Right kidney (tissue), 1 donor: ENCODE results near the gene CARD10.
A peak's percentile ranks its signal among the peaks of the same experiment; 100 is the strongest.
"Not testable (repeated sequence)": the region's sequence is repeated elsewhere in the genome, so short reads cannot be mapped to it uniquely, and the experiment has no call there.

Experiments used
- DNase-seq: peaks from one replicate; pipeline ENCODE4 v3.0.0-alpha.2; 2016

The CARD10 gene

DNA sequence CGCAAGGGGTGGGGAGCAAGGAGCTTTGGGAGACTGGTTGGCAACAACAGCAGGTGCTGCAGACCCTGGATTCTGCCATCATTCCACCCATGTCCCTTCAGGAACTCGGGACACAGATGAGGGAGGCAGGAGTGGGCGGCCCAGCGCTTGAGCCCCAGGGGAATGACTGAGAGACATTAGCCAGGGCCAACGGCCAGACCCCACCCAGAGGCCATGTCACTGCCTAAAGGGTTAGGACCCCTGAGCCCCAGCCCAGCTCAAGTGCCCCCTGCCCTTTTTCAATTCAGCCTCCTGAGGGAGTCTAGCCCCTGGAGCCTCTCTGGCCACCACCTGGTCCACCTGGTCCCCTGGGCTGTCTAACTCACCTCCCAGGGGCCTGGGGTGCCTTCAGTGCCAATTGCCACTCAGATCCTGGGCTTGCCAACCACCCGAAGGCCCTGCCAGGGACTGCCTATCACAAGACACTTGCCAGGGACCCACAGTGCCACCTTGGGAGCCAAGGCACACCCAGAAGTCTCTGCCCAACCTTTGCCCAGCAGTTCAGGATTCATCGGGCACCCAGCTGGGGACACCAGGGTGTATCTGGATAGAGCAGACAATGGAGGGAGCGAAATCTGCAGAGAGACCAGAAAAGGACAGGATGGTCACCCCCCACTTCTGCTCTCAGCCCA lies 49.7 kb downstream of the CARD10 start:
- no peak for DNase-seq

DNA sequence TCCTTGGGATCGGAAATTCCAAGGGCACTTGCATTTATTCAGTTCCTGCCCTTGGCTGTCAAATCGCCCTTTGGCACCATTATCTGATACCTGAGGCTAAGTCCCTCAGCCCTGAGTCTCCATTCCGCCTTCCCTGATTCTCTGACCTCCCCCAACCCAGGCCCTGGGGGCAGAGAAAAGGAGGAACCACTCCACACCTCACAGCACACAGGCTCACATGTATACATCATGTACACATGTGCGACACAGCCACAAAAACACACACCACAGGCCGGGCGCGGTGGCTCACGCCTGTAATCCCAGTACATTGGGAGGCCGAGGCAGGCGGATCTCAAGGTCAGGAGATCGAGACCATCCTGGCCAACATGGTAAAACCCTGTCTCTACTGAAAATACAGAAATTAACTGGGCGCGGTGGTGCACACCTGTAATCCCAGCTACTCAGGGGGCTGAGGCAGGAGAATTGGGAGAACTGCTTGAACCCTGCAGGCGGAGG lies 51.0 kb downstream of the CARD10 start:
- DNase-seq: not testable (repeated sequence)

DNA sequence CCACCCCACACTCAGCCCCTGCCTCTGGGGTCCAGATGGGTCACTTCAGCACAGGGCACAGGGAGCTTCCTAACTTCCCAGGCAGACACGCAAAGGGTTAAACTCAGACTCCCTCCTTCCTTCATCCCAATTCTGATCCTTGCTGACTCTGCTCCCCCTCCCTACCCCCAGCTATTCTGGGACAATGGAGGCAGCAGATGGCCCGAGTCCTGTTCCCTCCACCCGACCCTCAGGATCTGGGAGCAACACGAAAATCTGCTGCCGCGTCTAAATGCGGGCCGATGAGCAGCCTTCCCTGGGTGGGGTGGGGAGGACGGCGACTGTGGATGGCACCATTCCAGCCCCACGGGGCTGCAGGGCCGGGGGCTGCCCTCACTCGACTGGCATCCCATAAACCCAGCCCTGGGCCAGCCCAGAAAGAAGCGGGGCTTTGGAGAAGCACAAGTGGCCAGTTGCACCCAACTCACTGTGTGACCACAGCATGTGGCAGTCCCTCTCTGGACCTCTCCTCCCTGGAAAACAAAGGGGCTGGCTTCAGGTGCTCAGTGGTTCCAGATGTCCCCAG lies 51.7 kb downstream of the CARD10 start:
- DNase-seq: no peak

DNA sequence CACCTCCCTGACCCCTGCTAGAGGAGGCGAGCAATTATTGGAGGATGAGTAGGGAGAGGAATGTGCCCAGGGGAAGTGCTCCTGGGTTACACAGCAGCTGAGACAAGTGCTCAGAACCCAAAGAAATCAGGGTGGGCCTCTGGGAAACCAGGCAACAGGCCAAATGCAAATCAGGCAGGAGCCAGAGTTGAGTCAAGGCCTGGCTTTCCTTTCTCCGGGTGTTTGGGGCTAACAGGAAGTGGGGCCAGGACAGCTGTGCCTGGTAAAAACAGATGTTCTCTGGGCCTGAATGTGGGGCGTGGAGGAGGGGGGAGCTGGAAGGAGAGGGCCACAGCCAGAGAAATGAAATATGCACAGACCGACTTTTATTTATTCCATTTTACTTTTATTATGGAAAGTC lies 55.0 kb downstream of the CARD10 start:
- no peak for DNase-seq

DNA sequence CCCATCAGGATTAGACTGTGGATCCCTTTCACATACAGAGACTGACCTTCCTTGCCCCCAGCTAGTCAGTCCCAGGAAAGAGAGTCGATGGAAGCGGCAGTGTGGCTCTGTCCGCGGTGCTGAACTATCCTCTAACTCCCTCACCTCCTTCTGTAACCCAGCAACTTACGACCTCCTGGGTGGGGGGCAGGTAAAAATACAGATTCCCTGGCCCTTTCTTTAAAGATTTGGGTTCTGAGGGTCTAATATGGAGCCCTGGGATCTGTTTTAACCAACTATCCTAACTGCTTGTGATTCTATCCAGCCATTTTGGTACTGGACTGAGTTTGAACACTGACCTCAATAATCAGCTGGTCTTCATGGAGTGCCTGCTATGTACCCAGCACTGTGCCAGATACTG lies 56.2 kb downstream of the CARD10 start:
- no peak for DNase-seq

DNA sequence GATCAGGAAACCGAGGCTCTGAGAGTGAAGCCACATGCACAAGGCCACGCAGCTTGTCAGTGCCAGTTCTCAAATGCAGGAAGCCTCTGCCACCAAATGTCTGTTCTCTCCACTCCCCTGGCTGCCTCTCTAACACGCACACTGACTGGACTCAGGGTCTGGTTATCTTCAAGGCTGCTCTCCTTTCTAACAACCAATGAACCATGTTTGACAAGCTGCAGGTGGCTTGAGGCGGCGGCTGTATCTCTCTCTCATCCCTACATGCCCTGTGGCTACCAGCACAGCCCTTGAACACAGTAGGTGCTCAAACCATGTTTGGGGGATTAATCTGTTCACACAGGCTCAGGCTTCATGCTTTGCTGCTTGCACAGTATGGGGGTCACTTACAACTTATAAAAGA lies 56.8 kb downstream of the CARD10 start:
- DNase-seq: no peak

DNA sequence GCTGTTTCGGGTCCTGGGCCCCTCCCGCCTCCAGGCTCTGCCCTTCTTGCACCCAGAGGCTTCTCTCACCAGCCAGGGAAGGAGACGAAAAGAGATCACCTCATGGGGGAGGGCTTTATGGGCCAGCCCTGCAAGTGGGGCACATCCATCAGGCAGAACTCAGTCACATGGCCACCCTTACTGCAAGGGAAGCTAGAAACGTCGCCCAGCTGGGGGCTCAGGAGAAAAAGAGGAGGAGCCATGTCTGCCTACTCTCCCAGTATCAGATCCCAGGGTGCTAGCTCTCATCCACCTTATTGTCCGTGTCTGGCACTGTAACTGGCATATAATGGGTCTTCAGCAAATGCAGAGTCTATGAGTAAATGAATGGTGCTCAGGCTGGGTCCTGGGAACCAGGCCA lies 57.3 kb downstream of the CARD10 start:
- no peak for DNase-seq

DNA sequence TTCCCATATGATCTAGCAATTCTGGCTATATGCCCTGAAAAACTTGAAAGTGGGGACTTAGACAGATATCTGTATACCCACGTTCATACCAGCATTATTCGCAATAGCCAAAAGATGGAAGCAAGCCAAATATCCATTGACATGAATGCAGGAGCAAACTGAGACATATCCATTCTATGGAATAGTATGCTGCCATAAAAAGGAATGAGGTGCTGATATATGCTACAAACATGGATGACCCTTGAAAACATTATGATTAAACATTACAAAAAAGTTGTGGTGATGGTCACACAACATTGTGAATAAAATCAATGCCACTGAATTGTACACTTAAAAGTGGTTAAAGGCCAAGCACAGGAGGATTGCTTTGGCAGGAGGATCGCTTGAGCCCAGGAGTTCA lies 58.5 kb downstream of the CARD10 start:
- no peak for DNase-seq

DNA sequence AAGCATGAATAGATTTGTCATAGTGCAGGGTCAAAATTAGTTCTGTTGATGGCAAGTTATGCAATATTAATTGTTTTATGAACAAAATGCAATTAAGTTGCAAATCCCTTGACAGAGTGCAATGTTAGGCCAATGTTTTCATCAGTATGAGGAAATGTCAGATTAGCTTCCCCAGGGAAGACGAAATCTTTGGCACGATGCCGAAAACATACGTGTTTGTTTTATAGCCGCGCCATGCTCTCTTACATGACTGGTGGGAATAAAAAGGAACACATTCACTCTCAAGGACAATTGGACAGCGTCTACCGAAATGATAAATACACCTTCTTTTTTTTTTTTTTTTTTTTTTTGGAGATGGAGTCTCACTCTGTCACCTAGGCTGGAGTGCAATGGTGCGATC lies 60.0 kb downstream of the CARD10 start:
- DNase-seq: no peak

DNA sequence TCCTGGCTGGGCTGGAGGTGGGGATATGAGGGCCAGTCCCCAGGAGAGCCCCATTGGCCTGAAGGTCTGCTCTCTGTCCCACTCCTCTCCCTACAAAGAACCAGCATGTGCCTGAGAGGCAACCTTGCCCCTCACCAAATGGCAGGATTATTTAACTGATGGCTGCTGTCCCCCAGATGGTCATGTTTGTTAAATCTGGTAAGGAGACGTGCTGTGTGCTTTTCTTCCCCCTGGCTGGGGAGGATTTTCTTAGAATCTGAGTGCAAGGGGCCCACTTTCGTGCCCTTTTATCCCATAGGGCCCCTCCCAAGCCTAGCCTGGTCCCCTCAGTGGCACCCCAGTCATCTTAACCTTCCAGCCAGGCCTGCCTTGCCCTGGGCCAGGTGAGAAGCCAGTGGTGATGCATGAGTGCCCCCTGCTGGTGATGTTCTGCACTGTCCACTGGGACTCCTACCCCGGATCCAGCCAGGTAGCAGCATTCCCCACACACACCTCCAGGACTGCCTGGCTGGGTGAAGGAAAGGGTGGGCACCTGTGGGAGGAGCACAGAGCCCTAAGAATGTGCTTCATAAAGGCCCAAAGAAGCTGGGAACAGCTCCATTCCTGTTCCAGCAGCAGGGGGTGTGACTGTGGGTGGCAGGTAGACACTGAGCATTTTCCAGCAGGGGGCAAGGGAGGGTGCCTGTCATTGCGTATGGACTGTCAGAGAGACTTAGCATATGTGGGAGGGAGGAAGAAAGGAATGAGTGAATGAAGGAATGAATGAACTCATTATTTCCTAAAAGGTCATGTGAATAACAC lies 61.9 kb downstream of the CARD10 start:
- DNase-seq: peak; percentile 63

DNA sequence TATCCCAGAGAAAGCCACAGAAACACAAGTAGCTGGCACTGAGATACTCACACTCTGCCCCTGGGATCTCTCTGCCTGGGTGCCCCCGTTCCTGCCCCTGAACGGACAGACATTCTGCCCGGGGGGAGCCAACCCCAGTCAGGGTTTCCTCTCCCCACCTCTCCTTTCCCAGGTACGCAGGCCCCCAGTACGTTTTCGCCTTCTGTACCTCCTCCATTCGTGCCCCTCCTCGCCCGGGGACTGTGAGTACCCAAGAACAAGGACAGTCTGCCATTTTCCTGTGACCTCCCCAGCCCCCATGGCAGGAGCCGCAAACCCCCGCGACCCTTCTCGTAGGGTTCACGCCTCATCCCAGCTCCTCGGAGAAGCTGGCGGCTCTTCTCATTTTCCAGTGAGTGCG lies 62.9 kb downstream of the CARD10 start:
- DNase-seq: no peak

DNA sequence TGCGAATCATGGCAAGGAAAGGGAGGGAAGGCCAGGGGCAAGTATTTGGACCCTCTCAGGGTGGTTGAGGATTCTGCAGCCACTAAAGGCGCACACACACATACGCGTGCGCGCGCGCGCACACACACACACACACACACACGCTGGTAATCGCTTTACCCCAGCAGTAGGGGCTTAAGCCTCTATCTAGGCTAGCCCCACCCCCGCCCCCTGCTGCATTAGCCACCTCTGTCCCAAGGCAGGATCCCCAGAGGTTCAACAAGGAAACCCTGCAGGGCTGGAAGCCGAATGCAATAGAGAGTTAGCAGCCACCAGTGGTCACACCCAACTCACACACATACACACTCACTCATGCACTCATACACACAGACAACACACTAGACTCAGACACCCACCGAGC lies 63.3 kb downstream of the CARD10 start:
- DNase-seq: no peak

DNA sequence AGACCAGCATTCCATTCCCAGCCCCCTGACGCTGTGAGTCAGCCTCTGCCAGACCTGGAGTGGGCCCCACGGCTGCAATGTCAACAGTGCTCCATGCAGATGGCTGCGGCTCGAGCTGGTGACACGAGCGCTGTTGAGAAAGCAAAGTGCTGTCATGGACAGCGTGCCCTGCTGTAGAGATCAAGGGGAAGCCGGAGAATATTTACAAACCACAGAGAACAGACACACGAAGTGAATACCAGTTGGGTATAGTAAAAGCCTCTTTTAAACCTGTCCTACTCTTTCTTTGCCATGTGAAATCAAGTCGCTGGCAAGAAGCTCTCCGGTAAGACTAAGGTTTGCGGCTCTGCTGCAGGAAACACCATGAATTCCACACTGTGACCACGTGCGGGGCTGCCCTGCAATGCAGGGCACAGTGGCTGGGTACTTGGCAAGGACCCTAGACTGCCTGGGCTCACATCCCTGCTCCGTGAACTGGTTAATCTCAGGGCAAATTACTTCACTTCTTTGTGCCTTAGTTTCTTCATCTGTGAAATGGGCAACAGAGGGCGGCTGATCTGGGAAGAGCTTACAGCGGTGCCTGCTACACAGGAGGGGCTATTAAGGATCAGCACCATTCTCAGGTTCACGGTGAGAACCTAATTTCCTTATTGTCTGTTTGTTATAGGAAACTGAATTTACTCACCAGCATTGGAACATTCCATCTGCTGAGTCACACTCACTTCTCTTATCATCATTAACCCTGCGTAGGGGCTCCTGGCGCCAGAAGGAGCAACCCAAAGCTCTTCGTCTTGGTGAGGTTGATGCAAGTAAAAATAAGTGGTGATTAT lies 64.1 kb downstream of the CARD10 start:
- DNase-seq: no peak

DNA sequence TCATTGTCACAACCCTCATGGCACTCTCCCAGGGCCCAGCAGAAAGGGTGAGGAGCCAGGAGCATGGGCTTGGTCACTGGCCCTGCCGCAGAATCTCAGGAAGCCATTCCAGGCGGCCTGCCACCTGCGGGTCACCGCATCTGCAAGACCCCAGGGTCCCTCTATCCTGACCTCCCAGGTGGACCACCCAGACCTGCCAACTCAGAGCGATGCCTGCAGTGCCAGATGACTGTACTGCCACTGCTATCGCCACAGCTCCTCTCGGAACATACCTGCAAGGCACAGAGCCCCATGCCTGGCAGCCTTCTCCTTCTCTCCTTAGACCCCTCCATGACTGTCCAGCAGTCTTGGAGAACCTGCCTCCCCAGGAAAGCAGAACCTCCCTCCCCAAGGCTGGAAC lies 65.5 kb downstream of the CARD10 start:
- no peak for DNase-seq

DNA sequence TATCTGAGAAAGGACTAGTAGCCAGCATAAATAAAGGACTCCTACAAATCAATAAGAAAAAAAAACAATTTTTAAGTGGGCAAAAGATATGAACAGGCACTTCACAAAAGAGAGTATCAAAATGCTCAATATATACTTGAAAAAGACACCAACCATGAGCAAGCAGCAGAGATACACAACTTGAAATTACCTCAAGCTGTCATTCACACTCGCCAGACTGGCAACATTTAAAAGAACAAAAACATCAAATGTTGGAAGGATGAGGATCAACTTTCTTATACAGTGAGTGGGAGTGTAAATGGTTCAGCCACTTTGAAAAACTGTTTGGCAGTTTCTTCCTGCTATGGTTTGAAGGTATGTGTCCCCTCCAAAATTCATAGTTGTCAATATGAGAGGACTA lies 68.0 kb downstream of the CARD10 start:
- DNase-seq: no peak

DNA sequence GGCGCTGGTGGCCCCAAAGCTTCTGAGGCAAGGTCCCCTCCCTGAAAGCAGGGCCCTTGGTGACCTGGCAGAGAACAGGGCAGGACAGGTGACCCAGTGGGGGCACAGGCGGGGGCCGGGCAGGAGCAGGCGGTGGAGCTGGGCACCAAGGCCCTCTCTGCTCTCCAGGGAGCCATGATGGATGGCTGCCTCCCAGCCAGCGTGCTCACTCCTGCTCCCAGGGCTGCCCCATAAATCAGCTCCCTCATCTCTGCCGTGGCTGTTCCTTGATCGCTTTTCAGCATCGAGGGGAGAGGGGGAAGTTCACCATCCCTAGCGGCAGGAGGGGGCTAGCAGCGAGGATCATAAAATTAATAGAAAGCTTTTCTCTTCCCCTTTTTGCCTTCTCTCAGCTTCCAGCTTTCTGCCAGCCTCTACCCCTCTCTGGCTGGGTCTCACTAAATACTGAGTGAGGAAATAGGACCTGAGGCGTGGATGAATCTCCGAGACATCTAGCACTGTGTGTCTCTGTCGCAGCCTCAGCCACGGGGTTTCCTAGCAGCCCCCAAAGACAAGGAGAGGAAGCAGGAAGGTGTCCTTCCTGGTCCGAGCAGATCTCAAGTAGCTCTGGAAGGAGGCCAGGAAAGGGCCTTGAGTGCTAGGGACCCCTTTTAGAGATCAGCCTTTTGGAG lies 69.7 kb downstream of the CARD10 start:
- no peak for DNase-seq

DNA sequence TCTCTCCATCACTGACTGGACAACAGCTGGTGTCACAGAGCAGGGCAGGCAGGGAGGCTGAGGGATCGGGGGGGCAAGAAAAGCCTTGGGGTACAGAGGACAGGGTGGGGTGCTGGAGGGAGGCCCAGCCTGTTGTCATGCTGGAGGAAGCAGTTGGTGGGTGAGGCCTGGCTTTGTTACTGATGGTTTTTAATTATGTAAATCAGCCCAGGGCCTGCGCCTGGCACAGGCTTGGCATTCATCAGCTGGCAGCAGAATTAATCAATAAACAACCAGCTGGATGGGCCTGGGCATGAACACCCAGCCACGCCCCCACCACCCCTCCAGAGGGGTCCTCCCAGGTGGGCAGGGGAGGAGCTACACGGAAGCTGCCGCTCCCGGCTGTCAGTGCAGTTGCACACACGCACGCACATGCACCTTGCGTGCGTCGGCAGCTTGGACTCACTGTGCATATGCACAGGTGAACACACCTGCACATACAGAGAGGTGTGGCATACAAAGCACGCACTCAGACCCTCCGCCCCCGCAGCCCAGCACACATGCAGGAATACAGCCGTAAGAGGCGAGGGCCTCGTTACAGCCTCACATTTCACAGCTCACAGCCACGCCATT lies 70.6 kb downstream of the CARD10 start:
- no peak for DNase-seq

DNA sequence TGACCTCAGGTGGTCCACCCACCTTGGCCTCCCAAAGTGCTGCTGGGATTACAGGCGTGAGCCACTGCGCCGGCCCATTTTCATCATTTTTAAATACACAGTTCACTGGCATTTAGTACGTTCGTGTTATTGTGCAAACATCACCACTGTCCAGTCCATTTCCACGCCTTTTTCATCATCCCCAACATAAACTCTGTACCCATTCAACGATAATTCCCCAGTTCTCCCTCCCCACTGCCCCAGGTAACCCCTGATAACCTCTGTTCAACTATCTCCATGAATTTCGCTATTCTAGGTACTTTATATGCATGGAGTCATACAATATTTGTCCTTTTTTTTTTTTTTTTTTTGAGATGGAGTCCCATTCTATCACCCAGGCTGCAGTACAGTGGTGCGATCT lies 73.7 kb downstream of the CARD10 start:
- DNase-seq: no peak

DNA sequence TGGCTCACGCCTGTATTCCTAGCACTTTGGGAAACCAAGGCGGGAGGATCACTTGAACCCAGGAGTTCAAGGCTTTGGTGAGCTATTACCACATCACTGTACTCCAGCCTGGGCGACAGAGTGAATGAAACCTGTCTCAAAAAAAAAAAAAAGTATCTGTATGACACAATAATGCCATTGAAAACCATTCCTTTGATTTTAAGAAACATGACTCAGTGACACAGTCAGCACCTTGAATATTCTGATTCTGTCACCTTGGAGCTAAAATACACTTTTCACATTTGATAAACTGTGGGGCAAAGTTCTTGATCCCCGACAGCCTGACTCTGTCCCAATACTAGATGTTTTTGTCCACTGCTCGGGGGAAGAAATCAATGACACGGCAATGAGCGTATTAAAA lies 75.2 kb downstream of the CARD10 start:
- DNase-seq: no peak

DNA sequence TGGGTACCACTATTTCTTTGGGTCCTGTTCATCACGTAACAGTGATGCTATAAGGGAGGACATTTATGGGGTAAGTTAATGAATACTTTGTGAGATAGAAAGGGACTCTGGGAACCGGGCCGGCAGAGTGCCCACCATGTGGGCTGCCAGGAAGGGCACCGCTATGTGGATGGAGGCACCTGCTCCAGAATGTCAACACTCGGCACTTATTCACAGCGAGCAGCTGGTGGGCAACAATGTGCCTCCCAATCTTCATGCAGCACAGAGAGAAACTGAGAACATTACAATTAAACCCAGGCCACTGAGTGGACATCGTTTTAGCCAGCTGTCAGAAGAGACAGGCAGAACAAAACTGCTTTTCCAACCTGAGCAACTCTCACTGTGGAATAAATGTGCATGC lies 76.1 kb downstream of the CARD10 start:
- no peak for DNase-seq

DNA sequence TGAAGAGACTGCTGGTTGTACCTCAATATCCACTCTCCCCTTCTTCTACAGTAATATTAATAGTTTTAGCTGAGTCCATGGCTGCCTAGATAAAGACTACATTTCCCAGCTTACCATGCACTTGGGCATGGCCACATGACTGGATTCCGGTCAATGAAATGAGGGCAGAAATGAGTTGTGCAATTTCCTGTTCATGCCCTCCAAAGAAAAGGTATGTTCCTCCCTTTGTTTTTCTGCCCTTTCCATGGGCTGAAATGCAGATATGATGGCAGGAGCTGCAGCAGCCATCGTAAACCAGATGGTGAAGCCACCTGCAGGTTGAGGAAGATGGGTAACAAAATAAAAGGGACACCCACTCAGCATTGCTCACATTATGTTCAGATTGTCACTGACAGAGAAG lies 76.7 kb downstream of the CARD10 start:
- no peak for DNase-seq

DNA sequence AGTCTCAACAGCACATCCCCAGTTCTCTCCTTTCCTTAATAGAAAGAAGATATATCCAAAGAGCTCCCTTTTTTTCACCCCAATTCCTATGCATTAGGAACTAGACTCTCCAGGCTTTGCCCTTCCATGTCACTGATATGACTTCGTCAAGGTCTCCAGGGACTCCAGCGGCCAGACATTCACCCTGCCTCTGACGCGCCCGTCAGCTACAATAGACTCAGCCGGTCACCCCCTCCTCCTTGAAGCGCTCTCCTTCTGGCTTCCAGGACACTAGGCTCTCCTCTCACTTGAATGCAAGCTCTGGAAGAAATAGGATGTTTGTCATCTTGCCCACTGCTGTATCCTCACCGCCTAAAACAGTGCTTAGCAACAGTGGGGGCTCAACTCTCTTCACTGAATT lies 77.1 kb downstream of the CARD10 start:
- no peak for DNase-seq
